Fibroblast of lung (primary cell): ENCODE results near the gene DNAJC7. TPM values are rescaled to one million over a fixed set of nuclear protein-coding genes. Genes with fewer than 3 reads are reported as not detected.

ENCODE experiments used
- DNase-seq, 2 donors: peaks; one replicate each; pipeline versions ENCODE4 v3.0.0 to v3.0.0-alpha.2; 2010; ENCODE audit warnings: low read depth in 2 of 2
- H2AFZ ChIP-seq: 2 replicates; pipeline ENCODE4 v1.5.1; 2012; ENCODE audit warnings: low read length, control low read depth, inconsistent platforms
- H3K27ac ChIP-seq: 2 replicates; pipeline ENCODE4 v1.5.1; 2011; ENCODE audit warnings: low read length, control low read depth; ENCODE audit not compliant: insufficient read depth
- H3K27me3 ChIP-seq: 2 replicates; pipeline ENCODE4 v1.5.1; 2011; ENCODE audit warnings: mild to moderate bottlenecking, low read length; ENCODE audit not compliant: control insufficient read depth, insufficient read depth
- H3K36me3 ChIP-seq: 2 replicates; pipeline ENCODE4 v1.5.1; 2011; ENCODE audit warnings: low read length; ENCODE audit not compliant: control insufficient read depth, insufficient read depth
- H3K4me1 ChIP-seq: 2 replicates; pipeline ENCODE4 v1.5.1; 2011; ENCODE audit warnings: low read length; ENCODE audit not compliant: control insufficient read depth, insufficient read depth; ENCODE audit errors: extremely low read depth
- H3K4me2 ChIP-seq: 2 replicates; pipeline ENCODE4 v1.5.1; 2011; ENCODE audit warnings: low read length, control low read depth; ENCODE audit not compliant: insufficient read depth; ENCODE audit errors: extremely low read depth
- H3K4me3 ChIP-seq, 4 experiments: fragments of 200-600 bp in 1 of 4; sonication (generic) in 1 of 4; replicated peaks in 1 of 4; 2 replicates each; pipeline ENCODE4 v1.5.1; 2011 to 2016; ENCODE audit warnings: low read length in 4 of 4, low read depth in 3 of 4, mild to moderate bottlenecking in 3 of 4, control low read depth in 2 of 4, inconsistent platforms in 1 of 4, mixed read lengths in 1 of 4; ENCODE audit not compliant: insufficient read depth in 1 of 4; ENCODE audit errors: control extremely low read depth in 1 of 4
- H3K79me2 ChIP-seq: 2 replicates; pipeline ENCODE4 v1.5.1; 2012; ENCODE audit warnings: mild to moderate bottlenecking, low read length, inconsistent platforms; ENCODE audit not compliant: control insufficient read depth, insufficient read depth
- H3K9ac ChIP-seq: 2 replicates; pipeline ENCODE4 v1.5.1; 2011; ENCODE audit warnings: mild to moderate bottlenecking, low read length, control low read depth; ENCODE audit not compliant: insufficient read depth
- H3K9me3 ChIP-seq: 2 replicates; pipeline ENCODE4 v1.5.1; 2012; ENCODE audit warnings: low read depth, low read length; ENCODE audit not compliant: control insufficient read depth, insufficient read depth
- H4K20me1 ChIP-seq: 2 replicates; pipeline ENCODE4 v1.5.1; 2011; ENCODE audit warnings: low read length; ENCODE audit not compliant: control insufficient read depth, insufficient read depth; ENCODE audit errors: extremely low read depth
- CTCF ChIP-seq, 2 donors: IDR thresholded peaks in 1 of 2; conservative IDR thresholded peaks in 1 of 2; 1 replicate in 1 of 2; 2 replicates in 1 of 2; pipeline ENCODE4 v1.5.1; 2011 to 2012; ENCODE audit warnings: low read length in 2 of 2, control low read depth in 1 of 2, inconsistent platforms in 1 of 2, low read depth in 1 of 2, mild to moderate bottlenecking in 1 of 2
- EZH2 ChIP-seq: IDR thresholded peaks from 2 replicates; pipeline ENCODE4 v1.5.1; 2012; ENCODE audit warnings: low read length, control low read depth, mild to moderate bottlenecking; ENCODE audit errors: missing control alignments
- polyA plus RNA-seq, 2 donors: library from polyadenylated mRNA; depleted of rRNA in 1 of 2; stranded (reverse) in 1 of 2; unstranded in 1 of 2; fragments of >200 nt; gene quantifications; 2 replicates each; pipeline ENCODE4 v1.2.1, GENCODE V29; 2011 to 2012; ENCODE audit warnings: missing spikeins in 1 of 2
- total RNA-seq: library from RNA; depleted of rRNA; stranded (reverse); fragments of >200 nt; gene quantifications from 2 replicates; pipeline ENCODE4 v1.2.1, GENCODE V29; 2014

DNAJC7 gene
- total and polyA plus RNA-seq, 2 donors (not counting 1 experiment from before 2014, with no cell fraction given): 53.5 to 78.8 TPM

GRCh38 chr17:42027590-42027889 is 10.3 kb upstream of the DNAJC7 start:
- no peak for DNase-seq
- no peak overlapping the region for H3K27ac ChIP-seq
- H3K9ac ChIP-seq: no peak overlapping the region
- no peaks in the 10 kb centered on the region for H3K79me2 ChIP-seq
- H3K4me3 ChIP-seq: no peak overlapping the region
- H3K4me2 ChIP-seq: no peak overlapping the region
- peaks cover 10% of the 10 kb centered on the region for H3K36me3 ChIP-seq
- no peak overlapping the region for H2AFZ ChIP-seq
- H3K27me3 ChIP-seq: peaks cover 2% of the 10 kb centered on the region
- H4K20me1 ChIP-seq: no peaks in the 10 kb centered on the region
- TF ChIP-seq EZH2 (no peak), CTCF (conservative IDR thresholded peaks at IDR 0.05 in 1 of 2, IDR thresholded peaks at IDR 0.05 in 1 of 2; ENCODE audit: low read depth in 1 of 2, low read length in 2 of 2) (no peak)
- peaks cover 12% of the 10 kb centered on the region for H3K4me1 ChIP-seq
- no peaks in the 10 kb centered on the region for H3K9me3 ChIP-seq

- H2AFZ ChIP-seq: no peak overlapping the region
- H3K9ac ChIP-seq: no peak overlapping the region
- TF ChIP-seq EZH2 (no peak), CTCF (conservative IDR thresholded peaks at IDR 0.05 in 1 of 2, IDR thresholded peaks at IDR 0.05 in 1 of 2; ENCODE audit: low read depth in 1 of 2, low read length in 2 of 2) (no peak)
- no peak for DNase-seq
- peaks cover 15% of the 10 kb centered on the region for H3K36me3 ChIP-seq
- H3K4me1 ChIP-seq: peaks cover 12% of the 10 kb centered on the region
- no peaks in the 10 kb centered on the region for H4K20me1 ChIP-seq
- no peaks in the 10 kb centered on the region for H3K79me2 ChIP-seq
- H3K27ac ChIP-seq: no peak overlapping the region
- H3K27me3 ChIP-seq: peaks cover 2% of the 10 kb centered on the region
- H3K4me3 ChIP-seq: no peak overlapping the region
- H3K4me2 ChIP-seq: no peak overlapping the region
- H3K9me3 ChIP-seq: no peaks in the 10 kb centered on the region
Measured at GRCh38 chr17:42026857-42027589, 9.8 kb upstream of the DNAJC7 start.

GRCh38 chr17:42025936-42026335 is 8.7 kb upstream of the DNAJC7 start:
- no peak overlapping the region for H3K27ac ChIP-seq
- H2AFZ ChIP-seq: no peak overlapping the region
- peaks cover 5% of the 10 kb centered on the region for H3K79me2 ChIP-seq
- no peak for DNase-seq
- TF ChIP-seq EZH2: no peak
- TF ChIP-seq CTCF (conservative IDR thresholded peaks at IDR 0.05 in 1 of 2, IDR thresholded peaks at IDR 0.05 in 1 of 2; ENCODE audit: low read depth in 1 of 2, low read length in 2 of 2): no peak
- peaks cover 15% of the 10 kb centered on the region for H3K36me3 ChIP-seq
- H3K27me3 ChIP-seq: no peaks in the 10 kb centered on the region
- H3K9me3 ChIP-seq: no peaks in the 10 kb centered on the region
- H3K4me3 ChIP-seq: no peak overlapping the region
- H3K9ac ChIP-seq: no peak overlapping the region
- H3K4me1 ChIP-seq: peaks cover 14% of the 10 kb centered on the region
- no peaks in the 10 kb centered on the region for H4K20me1 ChIP-seq
- H3K4me2 ChIP-seq: no peak overlapping the region
